Gastroesophageal sphincter (tissue), 4 donors: ENCODE results near the gene OARD1. TPM values are rescaled to one million over a fixed set of nuclear protein-coding genes. Genes with fewer than 3 reads are reported as not detected.
"Not testable (repeated sequence)": the region's sequence is repeated elsewhere in the genome, so short reads cannot be mapped to it uniquely, and the experiment has no call there.

Experiments
- ATAC-seq: fragments of 150-250 bp; one replicate; pipeline ENCODE4 v1.9.1; 2016; ENCODE audit warnings: mild to moderate bottlenecking, moderate library complexity
- H3K27ac ChIP-seq, 4 donors: fragments of 200-600 bp; sonication (generic) in 3 of 4; 1 replicate in 3 of 4; 2 replicates in 1 of 4; pipeline ENCODE4 v1.5.1; 2016 to 2019
- H3K27me3 ChIP-seq: fragments of 200-600 bp; sonication (generic); one replicate; pipeline ENCODE4 v1.5.1; 2019
- H3K36me3 ChIP-seq, 2 donors: fragments of 200-600 bp; sonication (generic); one replicate each; pipeline ENCODE4 v1.5.1; 2019; ENCODE audit warnings: control low read depth in 1 of 2
- H3K4me1 ChIP-seq, 3 donors: fragments of 200-600 bp; sonication (generic); 1 replicate in 2 of 3; 2 replicates in 1 of 3; pipeline ENCODE4 v1.5.1; 2016 to 2019; ENCODE audit warnings: control low read depth in 2 of 3
- H3K4me3 ChIP-seq, 2 donors: fragments of 200-600 bp; sonication (generic); one replicate each; pipeline ENCODE4 v1.5.1; 2019; ENCODE audit warnings: mild to moderate bottlenecking in 1 of 2, moderate library complexity in 1 of 2
- H3K9me3 ChIP-seq, 3 donors: fragments of 200-600 bp; sonication (generic); one replicate each; pipeline ENCODE4 v1.5.1; 2017 to 2019; ENCODE audit warnings: control low read depth in 2 of 3
- EP300 ChIP-seq: sonication (generic); formaldehyde crosslinking; IDR thresholded peaks from one replicate; pipeline ENCODE4 v1.6.1; 2017; ENCODE audit warnings: antibody characterized with exemption, mild to moderate bottlenecking
- POLR2A ChIP-seq, 2 donors: fragments of 450-650 bp; IDR thresholded peaks; one replicate each; pipeline ENCODE4 v1.6.1; 2017; ENCODE audit warnings: antibody characterized with exemption in 2 of 2, mild to moderate bottlenecking in 2 of 2, moderate library complexity in 1 of 2
- POLR2AphosphoS5 ChIP-seq: sonication (generic); formaldehyde crosslinking; IDR thresholded peaks from one replicate; pipeline ENCODE4 v1.6.1; 2017; ENCODE audit warnings: antibody characterized with exemption
- WGBS, 2 donors: methylation state at CpG; one replicate each; pipeline ENCODE4 v1.1.5; 2018; ENCODE audit warnings: low coverage in 1 of 2; 5-methylcytosine and 5-hydroxymethylcytosine counted together
- total RNA-seq, 4 donors: library from RNA; depleted of rRNA; stranded (reverse); fragments of >200 nt; gene quantifications; one replicate each; pipeline ENCODE4 v1.1.0, GENCODE V29; 2016
- TF ChIP-seq, protein P1 (sequence below), 4 experiments: fragments of 200-600 bp in 2 of 4; fragments of 450-650 bp in 2 of 4; sonication (generic) in 1 of 4; IDR thresholded peaks; one replicate each; pipeline ENCODE4 v1.5.1; 2017 to 2019; ENCODE audit warnings: antibody characterized with exemption in 4 of 4, mild to moderate bottlenecking in 2 of 4, moderate library complexity in 2 of 4

OARD1 gene
- total RNA-seq, 4 donors from 2014 or later: 9.2 to 23.8 (median 13.7) TPM

DNA sequence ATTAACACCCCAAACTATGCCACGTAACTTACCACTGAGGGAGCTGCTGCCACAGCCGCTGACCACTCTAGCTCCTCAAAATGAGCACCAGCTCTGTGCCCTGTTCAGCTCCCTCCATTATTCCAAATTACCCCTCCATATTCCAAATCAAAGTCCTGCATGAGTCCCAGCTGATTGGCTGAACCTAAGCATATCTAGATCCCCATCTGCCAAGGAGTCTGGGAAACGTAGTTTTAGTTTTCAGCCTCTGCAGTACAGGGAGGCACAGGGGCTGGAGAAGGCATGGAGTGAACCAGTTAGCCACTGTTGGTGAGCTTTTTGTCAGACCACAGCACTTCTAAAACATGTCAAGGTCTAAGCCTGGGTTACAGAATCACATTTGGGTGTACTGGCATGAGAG lies 49.0 kb downstream of the OARD1 start:
- Histone ChIP-seq H3K4me3 (no peak overlapping the region), H3K27me3 (no peaks in the 10 kb centered on the region), H3K36me3 (no peaks in the 10 kb centered on the region), H3K9me3 (peaks cover 0 to 10% (median 0%) of the 10 kb centered on the region in 3 donors), H3K27ac (no peak overlapping the region), H3K4me1 (peaks cover 0 to 12% (median 9%) of the 10 kb centered on the region in 3 donors)
- ATAC-seq: no peak
- 88% methylated on average over 2 of the region's 3 CpGs; no CpG with 5 or more reads in 1 of the 2 donors for WGBS, 2 donors
- TF ChIP-seq EP300: no peak
- TF ChIP-seq, protein P1, sequence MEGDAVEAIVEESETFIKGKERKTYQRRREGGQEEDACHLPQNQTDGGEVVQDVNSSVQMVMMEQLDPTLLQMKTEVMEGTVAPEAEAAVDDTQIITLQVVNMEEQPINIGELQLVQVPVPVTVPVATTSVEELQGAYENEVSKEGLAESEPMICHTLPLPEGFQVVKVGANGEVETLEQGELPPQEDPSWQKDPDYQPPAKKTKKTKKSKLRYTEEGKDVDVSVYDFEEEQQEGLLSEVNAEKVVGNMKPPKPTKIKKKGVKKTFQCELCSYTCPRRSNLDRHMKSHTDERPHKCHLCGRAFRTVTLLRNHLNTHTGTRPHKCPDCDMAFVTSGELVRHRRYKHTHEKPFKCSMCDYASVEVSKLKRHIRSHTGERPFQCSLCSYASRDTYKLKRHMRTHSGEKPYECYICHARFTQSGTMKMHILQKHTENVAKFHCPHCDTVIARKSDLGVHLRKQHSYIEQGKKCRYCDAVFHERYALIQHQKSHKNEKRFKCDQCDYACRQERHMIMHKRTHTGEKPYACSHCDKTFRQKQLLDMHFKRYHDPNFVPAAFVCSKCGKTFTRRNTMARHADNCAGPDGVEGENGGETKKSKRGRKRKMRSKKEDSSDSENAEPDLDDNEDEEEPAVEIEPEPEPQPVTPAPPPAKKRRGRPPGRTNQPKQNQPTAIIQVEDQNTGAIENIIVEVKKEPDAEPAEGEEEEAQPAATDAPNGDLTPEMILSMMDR (IDR thresholded peaks at IDR 0.05): no peak
- no peak for TF ChIP-seq POLR2A (IDR thresholded peaks at IDR 0.05)
- no peak for TF ChIP-seq POLR2AphosphoS5

DNA sequence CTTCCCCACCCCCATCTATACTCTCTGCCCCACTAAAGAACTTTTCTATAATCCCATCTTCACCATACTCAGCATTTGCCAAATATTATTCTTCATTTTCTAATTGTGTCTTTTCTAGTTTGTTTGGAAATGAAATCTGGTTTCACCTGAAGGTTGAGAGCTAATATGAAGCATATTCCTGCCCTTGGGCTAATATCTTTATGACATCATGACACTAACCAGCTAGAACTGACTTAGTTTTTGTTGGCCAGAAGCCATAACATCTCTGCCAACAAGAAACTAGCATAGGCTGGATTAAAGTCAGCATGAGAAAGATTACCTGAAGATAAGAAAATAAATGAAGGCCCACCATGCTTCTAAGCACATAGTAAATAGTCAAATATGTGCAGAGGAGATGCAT lies 49.9 kb downstream of the OARD1 start:
- peaks cover 0 to 4% (median under 1%) of the 10 kb centered on the region in 3 donors for H3K4me1 ChIP-seq
- no peaks in the 10 kb centered on the region for H3K36me3 ChIP-seq
- no peak overlapping the region for H3K27ac ChIP-seq
- TF ChIP-seq POLR2AphosphoS5 (no peak), EP300 (no peak), POLR2A (IDR thresholded peaks at IDR 0.05) (no peak)
- TF ChIP-seq, protein P1 (IDR thresholded peaks at IDR 0.05): no peak
- H3K4me3 ChIP-seq: no peak overlapping the region
- no peak for ATAC-seq
- no peaks in the 10 kb centered on the region for H3K27me3 ChIP-seq
- H3K9me3 ChIP-seq: peaks cover 0 to 11% (median 0%) of the 10 kb centered on the region in 3 donors

DNA sequence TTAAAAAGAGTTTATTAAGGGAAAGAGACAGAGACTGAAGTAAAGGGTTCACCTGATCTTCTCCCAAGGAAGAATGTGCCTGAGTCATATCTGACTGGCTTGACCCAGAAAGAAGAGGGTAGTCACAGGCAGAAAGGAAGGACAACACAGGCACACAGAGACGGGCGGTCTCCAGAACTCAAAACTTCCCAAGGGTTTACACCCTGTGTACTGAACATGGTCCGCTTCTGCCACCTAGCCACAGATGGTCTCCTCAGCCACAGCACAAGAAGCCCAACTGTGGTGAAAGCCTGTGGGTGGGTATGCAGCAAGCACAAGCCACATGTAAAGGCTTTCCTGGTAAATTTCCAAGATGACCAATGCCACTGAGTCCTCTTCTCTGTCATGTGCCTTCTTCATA lies 50.3 kb downstream of the OARD1 start:
- Histone ChIP-seq H3K27ac (no peak overlapping the region), H3K27me3 (no peaks in the 10 kb centered on the region), H3K36me3 (no peaks in the 10 kb centered on the region), H3K4me3 (no peak overlapping the region), H3K4me1 (no peaks in the 10 kb centered on the region), H3K9me3 (peaks cover 0 to 11% (median 0%) of the 10 kb centered on the region in 3 donors)
- TF ChIP-seq POLR2A (IDR thresholded peaks at IDR 0.05): no peak
- TF ChIP-seq EP300: no peak
- WGBS, 2 donors: 71% methylated on average over 3 of the region's 3 CpGs; no CpG with 5 or more reads in 1 of the 2 donors
- ATAC-seq: no peak

DNA sequence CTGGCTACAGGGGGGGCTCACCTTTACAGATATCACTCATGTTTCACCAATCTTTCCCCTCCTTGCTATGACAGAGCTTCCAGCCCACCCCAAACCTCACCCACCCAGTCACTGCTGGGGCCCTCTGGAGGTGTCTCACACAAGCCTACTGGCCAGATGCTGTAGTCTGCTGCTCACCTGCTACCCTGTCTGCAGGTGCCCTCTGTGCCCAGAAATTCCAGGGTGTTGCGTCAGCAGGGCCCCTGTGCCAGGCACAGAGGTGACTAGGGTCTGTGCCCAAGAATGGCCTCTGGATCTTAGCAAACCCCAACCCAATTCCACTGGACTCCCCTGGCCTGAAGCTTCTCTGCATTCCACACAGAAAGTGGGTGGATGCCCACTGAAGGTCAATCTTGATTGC lies 54.5 kb downstream of the OARD1 start:
- TF ChIP-seq POLR2AphosphoS5: no peak
- TF ChIP-seq, protein P1 (IDR thresholded peaks at IDR 0.05): no peak
- TF ChIP-seq POLR2A (IDR thresholded peaks at IDR 0.05): no peak
- TF ChIP-seq EP300: no peak
- Histone ChIP-seq H3K9me3 (peaks cover 0 to 11% (median 0%) of the 10 kb centered on the region in 3 donors), H3K4me1 (no peaks in the 10 kb centered on the region), H3K36me3 (no peaks in the 10 kb centered on the region), H3K27me3 (no peaks in the 10 kb centered on the region), H3K4me3 (no peak overlapping the region), H3K27ac (no peak overlapping the region)
- no peak for ATAC-seq
- WGBS, 2 donors: 100% methylated on average over 1 of the region's 1 CpG; no CpG with 5 or more reads in 1 of the 2 donors

DNA sequence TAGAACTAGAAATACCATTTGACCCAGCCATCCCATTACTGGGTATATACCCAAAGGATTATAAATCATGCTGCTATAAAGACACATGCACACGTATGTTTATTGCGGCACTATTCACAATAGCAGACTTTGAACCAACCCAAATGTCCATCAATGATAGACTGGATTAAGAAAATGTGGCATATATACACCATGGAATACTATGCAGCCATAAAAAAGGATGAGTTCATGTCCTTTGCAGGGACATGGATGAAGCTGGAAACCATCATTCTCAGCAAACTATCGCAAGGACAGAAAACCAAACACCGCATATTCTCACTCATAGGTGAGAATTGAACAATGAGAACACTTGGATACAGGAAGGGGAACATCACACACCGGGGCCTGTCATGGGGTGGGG lies 56.3 kb downstream of the OARD1 start:
- H3K4me3 ChIP-seq, H3K36me3 ChIP-seq, H3K27ac ChIP-seq, H3K27me3 ChIP-seq, ATAC-seq, H3K4me1 ChIP-seq: not testable (repeated sequence)
- WGBS, 2 donors: 94 to 100% methylated on average over 2 to 3 of the region's 5 CpGs
- peaks cover 0 to 11% (median 0%) of the 10 kb centered on the region in 3 donors for H3K9me3 ChIP-seq

DNA sequence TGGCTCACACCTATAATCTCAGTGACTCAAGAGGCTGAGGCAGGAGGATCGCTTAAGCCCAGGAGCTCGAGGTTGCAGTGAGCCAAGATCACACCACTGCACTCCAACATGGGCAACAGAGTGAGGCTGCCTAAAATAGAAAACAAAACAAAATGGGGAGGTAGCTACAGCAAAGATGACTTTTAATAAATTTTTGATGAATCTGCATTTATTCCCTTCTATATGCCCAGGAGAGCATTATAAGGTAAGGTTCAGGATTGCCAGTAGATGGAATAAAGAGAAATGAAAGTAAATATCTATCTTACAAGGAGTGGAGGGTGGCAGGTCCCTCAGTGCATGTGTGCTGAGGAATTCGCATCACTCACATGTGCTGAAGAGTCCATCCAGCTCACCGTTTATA lies 57.4 kb downstream of the OARD1 start:
- 93% methylated on average over 2 to 4 of the region's 4 CpGs for WGBS, 2 donors
- no peak overlapping the region for H3K27ac ChIP-seq
- H3K9me3 ChIP-seq: peaks cover 0 to 7% (median 0%) of the 10 kb centered on the region in 3 donors
- no peak for ATAC-seq
- H3K36me3 ChIP-seq: no peaks in the 10 kb centered on the region
- no peaks in the 10 kb centered on the region for H3K27me3 ChIP-seq
- H3K4me3 ChIP-seq: no peak overlapping the region
- H3K4me1 ChIP-seq: no peaks in the 10 kb centered on the region
- no peak for TF ChIP-seq POLR2AphosphoS5
- TF ChIP-seq POLR2A (IDR thresholded peaks at IDR 0.05): no peak
- TF ChIP-seq, protein P1 (IDR thresholded peaks at IDR 0.05): no peak
- no peak for TF ChIP-seq EP300

Other genes starting within 250 kb of the OARD1 start
- 1 to 10 TPM in 1 of 4 donors, under 1 TPM in 3; 0.07 to 1.2 (median 0.37) TPM for gene UNC5CL, start 33.1 kb downstream of the OARD1 start, total RNA-seq
- not detected for gene TSPO2, start 29.9 kb downstream of the OARD1 start, total RNA-seq
- 1 to 10 TPM in 1 of 4 donors, under 1 TPM in 3; 0.37 to 1.8 (median 0.72) TPM for gene APOBEC2, start 19.2 kb downstream of the OARD1 start, total RNA-seq
- 10 to 100 TPM in 3 of 4 donors, 1 to 10 TPM in 1; 6.6 to 17.7 (median 12.1) TPM for gene NFYA, start 618 bp upstream of the OARD1 start, total RNA-seq
- gene TREML1, start 82.0 kb upstream of the OARD1 start, total RNA-seq: not detected
- 1 to 10 TPM in 1 of 4 donors, under 1 TPM in 2, not detected in 1; 0.42 to 1.7 (median 0.54) TPM for gene TREM2, start 90.8 kb upstream of the OARD1 start, total RNA-seq
- gene TREML2, start 128.8 kb upstream of the OARD1 start, total RNA-seq: under 1 TPM in 1 of 4 donors, not detected in 3; 0.27 TPM
- gene TREML4, start 156.0 kb upstream of the OARD1 start, total RNA-seq: not detected
- gene TREM1, start 214.3 kb upstream of the OARD1 start, total RNA-seq: 1 to 10 TPM in 1 of 4 donors, under 1 TPM in 1, not detected in 2; 0.25 to 5.5 TPM